ENCODE results near the gene HDAC9. TPM values are rescaled to one million over a fixed set of nuclear protein-coding genes. Genes with fewer than 3 reads are reported as not detected.

HDAC9 gene
- total RNA-seq, 1 experiment from 2014 or later, result 7.7 TPM

- Histone ChIP-seq H4K5ac (ENCODE audit: insufficient read length, low read depth, low read length) (no peak overlapping the region), H2AFZ (ENCODE audit: low read length) (no peak overlapping the region), H4K20me1 (ENCODE audit: control insufficient read depth, insufficient read depth, insufficient read length) (no peaks in the 10 kb centered on the region), H3K9ac (ENCODE audit: extremely low read depth, insufficient read length, low read length) (no peak overlapping the region), H3K23ac (ENCODE audit: insufficient read length, low read depth, low read length) (no peak overlapping the region), H4K8ac (replicated peaks; ENCODE audit: insufficient read length, low read depth, low read length) (no peak overlapping the region), H2BK20ac (ENCODE audit: low read depth, low read length, poor library complexity, severe bottlenecking) (no peak overlapping the region), H3K4me1 (ENCODE audit: insufficient read depth, low read length) (no peaks in the 10 kb centered on the region), H3K79me1 (ENCODE audit: insufficient read depth, low read depth, low read length, poor library complexity, severe bottlenecking) (no peaks in the 10 kb centered on the region), H3K14ac (ENCODE audit: insufficient read depth, low read length) (no peak overlapping the region), H3K23me2 (ENCODE audit: insufficient read length, low read depth, low read length, poor library complexity, severe bottlenecking) (no peaks in the 10 kb centered on the region), H3K56ac (ENCODE audit: insufficient read length, low read depth, low read length) (no peak overlapping the region), H3K79me2 (ENCODE audit: insufficient read depth, low read length) (no peaks in the 10 kb centered on the region), H4K91ac (ENCODE audit: insufficient read length, low read depth, low read length) (no peak overlapping the region), H2BK5ac (ENCODE audit: insufficient read length, low read length) (no peak overlapping the region), H3K4ac (ENCODE audit: low read depth, low read length) (no peak overlapping the region), H3T11ph (ENCODE audit: low read length) (no peak overlapping the region), H2BK15ac (ENCODE audit: low read depth, low read length) (no peak overlapping the region), H2BK12ac (ENCODE audit: insufficient read length, low read depth, low read length) (no peak overlapping the region), H2BK120ac (ENCODE audit: low read depth, low read length, poor library complexity, severe bottlenecking) (no peak overlapping the region), H3K4me2 (ENCODE audit: insufficient read depth, insufficient read length, low read length) (no peak overlapping the region), H3K27ac (ENCODE audit: insufficient read length, low read depth, low read length) (no peak overlapping the region), H2AK5ac (ENCODE audit: insufficient read length, low read length) (no peak overlapping the region), H3K9me3 (ENCODE audit: control insufficient read depth, low read depth, low read length) (no peaks in the 10 kb centered on the region), H3K18ac (ENCODE audit: insufficient read length, low read depth, low read length) (no peak overlapping the region), H3K27me3 (ENCODE audit: insufficient read depth, low read length) (no peaks in the 10 kb centered on the region)
- TF ChIP-seq, protein P1, sequence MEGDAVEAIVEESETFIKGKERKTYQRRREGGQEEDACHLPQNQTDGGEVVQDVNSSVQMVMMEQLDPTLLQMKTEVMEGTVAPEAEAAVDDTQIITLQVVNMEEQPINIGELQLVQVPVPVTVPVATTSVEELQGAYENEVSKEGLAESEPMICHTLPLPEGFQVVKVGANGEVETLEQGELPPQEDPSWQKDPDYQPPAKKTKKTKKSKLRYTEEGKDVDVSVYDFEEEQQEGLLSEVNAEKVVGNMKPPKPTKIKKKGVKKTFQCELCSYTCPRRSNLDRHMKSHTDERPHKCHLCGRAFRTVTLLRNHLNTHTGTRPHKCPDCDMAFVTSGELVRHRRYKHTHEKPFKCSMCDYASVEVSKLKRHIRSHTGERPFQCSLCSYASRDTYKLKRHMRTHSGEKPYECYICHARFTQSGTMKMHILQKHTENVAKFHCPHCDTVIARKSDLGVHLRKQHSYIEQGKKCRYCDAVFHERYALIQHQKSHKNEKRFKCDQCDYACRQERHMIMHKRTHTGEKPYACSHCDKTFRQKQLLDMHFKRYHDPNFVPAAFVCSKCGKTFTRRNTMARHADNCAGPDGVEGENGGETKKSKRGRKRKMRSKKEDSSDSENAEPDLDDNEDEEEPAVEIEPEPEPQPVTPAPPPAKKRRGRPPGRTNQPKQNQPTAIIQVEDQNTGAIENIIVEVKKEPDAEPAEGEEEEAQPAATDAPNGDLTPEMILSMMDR (conservative IDR thresholded peaks at IDR 0.05), result no peak
- WGBS (ENCODE audit: extremely low coverage, insufficient read length, low lambda C conversion rate), result no CpG with 5 or more reads among the region's 5 CpGs
- no peak overlapping the region for H3K4me3 Mint-ChIP-seq
- DNase-seq, result no peak
- H3K9me3 Mint-ChIP-seq, result no peaks in the 10 kb centered on the region
- H3K4me1 Mint-ChIP-seq, result peaks cover 6 to 17% of the 10 kb centered on the region in 2 experiments
- H3K36me3 Mint-ChIP-seq (ENCODE audit: insufficient read depth in 1 of 3, low read depth in 3 of 3), result no peaks in the 10 kb centered on the region
- no peak overlapping the region for H3K27ac Mint-ChIP-seq
- no peaks in the 10 kb centered on the region for H3K27me3 Mint-ChIP-seq (ENCODE audit: low read depth)
Measured at GRCh38 chr7:18521945-18522566, 26.5 kb downstream of the HDAC9 start.

All from H9 (cell line).